Mesendoderm (in vitro differentiated cells): ENCODE measurements around the gene TP73.
A peak's percentile ranks its signal among the peaks of the same experiment; 100 is the strongest.

Experiments
- DNase-seq: peaks from one replicate; pipeline ENCODE4 v3.0.0; 2013
- H2AK5ac ChIP-seq: 2 replicates; pipeline ENCODE4 v1.6.1; 2013; ENCODE audit warnings: low read length, inconsistent platforms
- H2BK120ac ChIP-seq: 2 replicates; pipeline ENCODE4 v1.6.1; 2013; ENCODE audit warnings: low read depth, mild to moderate bottlenecking, low read length, moderate library complexity, mixed read lengths
- H2BK15ac ChIP-seq: replicated peaks from 2 replicates; pipeline ENCODE4 v1.6.1; 2013; ENCODE audit warnings: low read depth, mild to moderate bottlenecking, moderate library complexity
- H2BK5ac ChIP-seq: 2 replicates; pipeline ENCODE4 v1.6.1; 2013; ENCODE audit warnings: low read length, inconsistent platforms
- H3K18ac ChIP-seq: 2 replicates; pipeline ENCODE4 v1.6.1; 2013; ENCODE audit warnings: mild to moderate bottlenecking, low read length, mixed read lengths
- H3K23ac ChIP-seq: one replicate; pipeline ENCODE4 v1.6.1; 2013; ENCODE audit warnings: low read length
- H3K27ac ChIP-seq: 2 replicates; pipeline ENCODE4 v1.5.1; 2013; ENCODE audit warnings: low read depth, mild to moderate bottlenecking, inconsistent platforms, low read length, moderate library complexity
- H3K27me3 ChIP-seq: 2 replicates; pipeline ENCODE4 v1.6.1; 2013; ENCODE audit warnings: low read length, control low read depth, mild to moderate bottlenecking, inconsistent platforms; ENCODE audit not compliant: insufficient read depth, poor library complexity
- H3K36me3 ChIP-seq: 2 replicates; pipeline ENCODE4 v1.6.1; 2013; ENCODE audit warnings: low read length, inconsistent platforms; ENCODE audit not compliant: control insufficient read depth, insufficient read depth
- H3K4ac ChIP-seq: one replicate; pipeline ENCODE4 v1.6.1; 2013; ENCODE audit warnings: low read depth, mild to moderate bottlenecking, low read length, moderate library complexity
- H3K4me1 ChIP-seq: 2 replicates; pipeline ENCODE4 v1.6.1; 2013; ENCODE audit warnings: low read depth, low read length, inconsistent platforms; ENCODE audit not compliant: control insufficient read depth
- H3K4me2 ChIP-seq: 2 replicates; pipeline ENCODE4 v1.6.1; 2013; ENCODE audit warnings: low read length
- H3K4me3 ChIP-seq: 2 replicates; pipeline ENCODE4 v1.5.1; 2013; ENCODE audit warnings: mild to moderate bottlenecking, low read length
- H3K56ac ChIP-seq: one replicate; pipeline ENCODE4 v1.6.1; 2013; ENCODE audit warnings: low read length
- H3K79me1 ChIP-seq: 2 replicates; pipeline ENCODE4 v1.6.1; 2013; ENCODE audit warnings: low read length, inconsistent platforms
- H3K79me2 ChIP-seq: 2 replicates; pipeline ENCODE4 v1.6.1; 2013; ENCODE audit warnings: mild to moderate bottlenecking, low read length; ENCODE audit not compliant: control insufficient read depth, insufficient read depth
- H3K9ac ChIP-seq: 2 replicates; pipeline ENCODE4 v1.6.1; 2013; ENCODE audit warnings: low read length, inconsistent platforms
- H4K5ac ChIP-seq: one replicate; pipeline ENCODE4 v1.6.1; 2013; ENCODE audit warnings: low read length
- H4K8ac ChIP-seq: one replicate; pipeline ENCODE4 v1.6.1; 2013; ENCODE audit warnings: low read depth, mild to moderate bottlenecking, control low read depth, low read length, moderate library complexity
- WGBS: extraction: QIAGEN DNeasy Blood & Tissue Kit; methylation state at CpG from one replicate; pipeline ENCODE4 v1.1.7; 2013; ENCODE audit warnings: low lambda C conversion rate, missing lambda C conversion rate; ENCODE audit not compliant: insufficient coverage; ENCODE audit errors: extremely low coverage; 5-methylcytosine and 5-hydroxymethylcytosine counted together

Gene TP73

GRCh38 chr1:3663999-3664699, 11.8 kb downstream of the TP73 start:
- Histone ChIP-seq H4K5ac (no peak overlapping the region), H3K4ac (no peak overlapping the region), H4K8ac (no peak overlapping the region), H2BK5ac (no peak overlapping the region), H2AK5ac (no peak overlapping the region), H2BK15ac (no peak overlapping the region), H3K9ac (no peak overlapping the region), H3K18ac (no peak overlapping the region), H3K36me3 (no peaks in the 10 kb centered on the region), H3K79me1 (no peaks in the 10 kb centered on the region), H3K56ac (no peak overlapping the region), H2BK120ac (no peak overlapping the region), H3K4me1 (no peaks in the 10 kb centered on the region), H3K27ac (no peak overlapping the region), H3K79me2 (no peaks in the 10 kb centered on the region), H3K23ac (no peak overlapping the region), H3K4me3 (no peak overlapping the region), H3K27me3 (no peaks in the 10 kb centered on the region), H3K4me2 (no peak overlapping the region)
- DNase-seq = no peak
- WGBS = no CpG with 5 or more reads among the region's 14 CpGs

- H4K8ac ChIP-seq = no peak overlapping the region
- H2BK15ac ChIP-seq = no peak overlapping the region
- H3K4me1 ChIP-seq = no peaks in the 10 kb centered on the region
- no peak overlapping the region for H3K56ac ChIP-seq
- no peak overlapping the region for H3K23ac ChIP-seq
- H3K27ac ChIP-seq = no peak overlapping the region
- H3K79me1 ChIP-seq = no peaks in the 10 kb centered on the region
- DNase-seq = no peak
- no CpG with 5 or more reads among the region's 14 CpGs for WGBS
- no peaks in the 10 kb centered on the region for H3K36me3 ChIP-seq
- no peak overlapping the region for H3K4me3 ChIP-seq
- no peak overlapping the region for H3K18ac ChIP-seq
- H4K5ac ChIP-seq = no peak overlapping the region
- no peak overlapping the region for H2BK120ac ChIP-seq
- H3K4me2 ChIP-seq = no peak overlapping the region
- no peaks in the 10 kb centered on the region for H3K27me3 ChIP-seq
- no peak overlapping the region for H2BK5ac ChIP-seq
- no peak overlapping the region for H3K9ac ChIP-seq
- no peak overlapping the region for H2AK5ac ChIP-seq
- H3K4ac ChIP-seq = no peak overlapping the region
- H3K79me2 ChIP-seq = no peaks in the 10 kb centered on the region
Measured at GRCh38 chr1:3664700-3665375, 12.5 kb downstream of the TP73 start.

GRCh38 chr1:3668148-3668547, 15.8 kb downstream of the TP73 start:
- H2BK5ac ChIP-seq = no peak overlapping the region
- no peak overlapping the region for H2BK15ac ChIP-seq
- no peak overlapping the region for H3K18ac ChIP-seq
- no peak overlapping the region for H3K9ac ChIP-seq
- no CpG with 5 or more reads among the region's 8 CpGs for WGBS
- no peak overlapping the region for H4K5ac ChIP-seq
- H3K4ac ChIP-seq = no peak overlapping the region
- no peaks in the 10 kb centered on the region for H3K27me3 ChIP-seq
- H3K79me1 ChIP-seq = no peaks in the 10 kb centered on the region
- no peaks in the 10 kb centered on the region for H3K4me1 ChIP-seq
- H3K56ac ChIP-seq = no peak overlapping the region
- H3K4me3 ChIP-seq = no peak overlapping the region
- H3K4me2 ChIP-seq = no peak overlapping the region
- no peak for DNase-seq
- H3K36me3 ChIP-seq = no peaks in the 10 kb centered on the region
- H2AK5ac ChIP-seq = no peak overlapping the region
- no peak overlapping the region for H4K8ac ChIP-seq
- no peak overlapping the region for H3K27ac ChIP-seq
- H2BK120ac ChIP-seq = no peak overlapping the region
- no peak overlapping the region for H3K23ac ChIP-seq
- no peaks in the 10 kb centered on the region for H3K79me2 ChIP-seq

- Histone ChIP-seq H3K4me1 (no peaks in the 10 kb centered on the region), H3K36me3 (no peaks in the 10 kb centered on the region), H3K56ac (no peak overlapping the region), H3K79me1 (no peaks in the 10 kb centered on the region), H3K23ac (no peak overlapping the region), H2BK120ac (no peak overlapping the region), H3K4me2 (no peak overlapping the region), H3K9ac (no peak overlapping the region), H4K5ac (no peak overlapping the region), H2BK5ac (no peak overlapping the region), H2AK5ac (no peak overlapping the region), H3K79me2 (no peaks in the 10 kb centered on the region), H4K8ac (no peak overlapping the region), H3K27ac (no peak overlapping the region), H3K27me3 (no peaks in the 10 kb centered on the region), H3K4ac (no peak overlapping the region), H2BK15ac (no peak overlapping the region), H3K18ac (no peak overlapping the region), H3K4me3 (no peak overlapping the region)
- peak; percentile 82 for DNase-seq
- no CpG with 5 or more reads among the region's 30 CpGs for WGBS
Measured at GRCh38 chr1:3668585-3669300, 16.4 kb downstream of the TP73 start.

- WGBS = no CpG with 5 or more reads among the region's 14 CpGs
- Histone ChIP-seq H3K18ac (no peak overlapping the region), H3K23ac (no peak overlapping the region), H3K79me1 (no peaks in the 10 kb centered on the region), H3K36me3 (no peaks in the 10 kb centered on the region), H3K4me1 (no peaks in the 10 kb centered on the region), H3K27ac (no peak overlapping the region), H3K4me2 (no peak overlapping the region), H3K27me3 (no peaks in the 10 kb centered on the region), H2AK5ac (no peak overlapping the region), H3K4me3 (no peak overlapping the region), H4K5ac (no peak overlapping the region), H2BK5ac (no peak overlapping the region), H3K79me2 (no peaks in the 10 kb centered on the region), H2BK15ac (no peak overlapping the region), H3K4ac (no peak overlapping the region), H2BK120ac (no peak overlapping the region), H4K8ac (no peak overlapping the region), H3K9ac (no peak overlapping the region), H3K56ac (no peak overlapping the region)
- no peak for DNase-seq
Measured at GRCh38 chr1:3669421-3669821, 17.1 kb downstream of the TP73 start.
